RPMI7951 (cell line): ENCODE results near the gene CHI3L1. TPM values are rescaled to one million over a fixed set of nuclear protein-coding genes. Genes with fewer than 3 reads are reported as not detected.

Source experiments
- DNase-seq: peaks from one replicate; pipeline ENCODE4 v3.0.0-alpha.2; 2012; ENCODE audit warnings: low read depth
- total RNA-seq: library from RNA; depleted of rRNA; stranded (reverse); fragments of >200 nt; shearing (Covaris generic); gene quantifications from 2 replicates; pipeline ENCODE4 v1.2.3, GENCODE V29; 2014

The CHI3L1 gene
- total RNA-seq, 1 experiment from 2014 or later = not detected

DNA sequence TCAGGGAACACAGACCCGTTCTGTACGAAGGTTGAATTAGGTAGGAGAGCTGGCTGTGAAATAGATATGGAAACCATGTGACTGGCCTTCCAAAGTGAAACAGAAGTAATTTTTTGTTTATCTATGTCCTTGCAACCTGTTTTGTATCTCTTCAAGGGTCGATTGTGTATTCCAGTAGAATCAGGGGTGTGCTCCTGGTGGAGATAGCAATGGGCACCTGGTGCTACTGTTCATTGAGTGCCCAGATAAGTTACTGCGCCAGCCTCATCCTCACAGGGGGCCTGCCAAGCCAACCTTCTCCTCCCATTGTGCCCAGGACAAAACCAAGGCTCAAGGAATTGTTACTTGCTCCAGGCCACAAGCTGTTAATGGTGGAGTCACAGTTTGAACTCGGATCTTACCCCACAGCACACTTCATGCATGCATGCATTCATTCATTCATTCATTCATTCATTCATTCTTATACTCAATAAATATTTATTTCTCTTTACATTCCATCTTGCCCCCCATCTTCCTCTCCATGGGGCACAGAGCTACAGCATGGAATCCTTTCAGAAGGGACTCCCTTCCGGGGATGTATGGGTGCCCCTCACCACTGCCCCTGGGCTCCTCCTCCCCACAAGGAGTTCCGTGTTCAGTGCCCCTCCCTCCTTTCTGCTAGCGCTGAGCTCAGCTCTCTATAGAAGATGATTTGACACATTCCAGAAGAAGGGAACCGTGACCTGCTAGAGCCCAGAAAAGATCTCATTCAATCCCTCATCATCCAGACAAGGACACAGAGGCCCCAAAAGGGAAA is 34.9 kb downstream of the CHI3L1 start:
- no peak for DNase-seq

GRCh38 chr1:203150511-203151297 is 35.8 kb downstream of the CHI3L1 start:
- no peak for DNase-seq

DNA sequence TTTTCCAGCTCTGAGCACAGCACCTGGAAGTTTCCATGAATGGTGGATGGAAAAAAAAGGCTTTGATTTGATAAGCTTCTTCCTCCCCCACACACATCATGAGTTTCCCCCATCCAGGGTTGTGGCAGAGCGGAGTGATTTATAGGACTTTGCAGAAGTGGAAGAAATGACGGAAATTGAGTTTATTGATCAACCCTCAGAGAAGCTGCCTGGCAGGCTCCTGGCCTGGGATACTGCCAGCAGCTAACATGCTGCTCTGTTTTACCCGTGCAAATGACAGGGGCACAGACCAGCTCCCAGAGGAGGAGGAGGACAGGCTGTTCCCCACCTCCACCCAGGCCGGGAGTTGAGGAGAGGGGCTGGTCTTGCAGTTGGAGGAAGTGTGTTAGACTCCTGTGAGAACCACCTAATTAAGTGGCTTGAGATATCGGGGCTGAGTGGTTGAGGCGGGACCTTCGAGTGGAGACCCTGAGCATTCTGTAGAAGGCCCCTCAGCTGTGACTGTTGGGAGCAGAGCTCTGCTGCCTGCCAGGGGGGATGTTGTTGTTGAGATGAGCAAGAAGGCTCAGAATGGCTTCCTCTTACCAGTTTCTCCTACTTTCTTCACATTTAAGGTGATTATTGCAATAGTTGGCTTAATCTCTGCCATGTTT is 37.2 kb downstream of the CHI3L1 start:
- no peak for DNase-seq

DNA sequence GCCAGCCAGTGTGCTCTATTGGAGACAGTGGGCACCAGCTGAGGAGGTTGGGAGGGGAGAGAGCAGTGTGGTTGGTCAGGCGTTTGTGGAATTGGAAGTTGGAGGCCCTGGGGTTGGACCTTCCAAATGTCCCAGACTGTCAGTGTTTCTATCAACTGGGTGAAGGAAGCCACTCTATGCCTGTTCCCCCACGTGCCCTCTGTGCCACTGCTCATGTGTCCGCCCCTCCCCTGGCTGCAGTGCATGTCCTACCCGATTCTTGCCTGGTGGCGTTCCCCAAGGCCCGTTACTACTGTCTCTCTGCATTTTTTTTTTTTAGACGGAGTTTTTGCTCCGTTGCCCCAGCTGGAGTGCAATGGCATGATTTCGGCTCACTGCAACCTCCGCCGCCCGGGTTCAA is 37.9 kb downstream of the CHI3L1 start:
- DNase-seq = no peak

- DNase-seq = no peak
Measured at GRCh38 chr1:203148127-203148526, 38.4 kb downstream of the CHI3L1 start.

- DNase-seq = peak; percentile 31
Measured at GRCh38 chr1:203147376-203147775, 39.1 kb downstream of the CHI3L1 start.

GRCh38 chr1:203146537-203146936 is 40.0 kb downstream of the CHI3L1 start:
- no peak for DNase-seq

DNA sequence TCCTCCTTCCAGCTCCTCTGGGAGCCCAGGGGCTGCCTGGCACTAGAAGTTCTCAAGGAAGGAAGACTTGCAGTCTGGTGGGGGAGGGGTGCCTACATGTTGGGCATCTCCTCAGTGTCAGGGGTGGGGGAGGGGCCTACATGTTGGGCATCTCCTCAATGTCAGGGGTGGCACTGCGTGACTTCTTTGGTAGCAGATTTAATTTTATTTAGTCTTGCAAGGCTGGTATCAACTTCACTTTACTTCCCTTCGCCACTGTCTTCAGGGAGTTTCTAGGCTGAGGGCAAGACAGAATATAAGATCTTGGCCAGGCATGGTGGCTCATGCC is 40.5 kb downstream of the CHI3L1 start:
- no peak for DNase-seq

DNA sequence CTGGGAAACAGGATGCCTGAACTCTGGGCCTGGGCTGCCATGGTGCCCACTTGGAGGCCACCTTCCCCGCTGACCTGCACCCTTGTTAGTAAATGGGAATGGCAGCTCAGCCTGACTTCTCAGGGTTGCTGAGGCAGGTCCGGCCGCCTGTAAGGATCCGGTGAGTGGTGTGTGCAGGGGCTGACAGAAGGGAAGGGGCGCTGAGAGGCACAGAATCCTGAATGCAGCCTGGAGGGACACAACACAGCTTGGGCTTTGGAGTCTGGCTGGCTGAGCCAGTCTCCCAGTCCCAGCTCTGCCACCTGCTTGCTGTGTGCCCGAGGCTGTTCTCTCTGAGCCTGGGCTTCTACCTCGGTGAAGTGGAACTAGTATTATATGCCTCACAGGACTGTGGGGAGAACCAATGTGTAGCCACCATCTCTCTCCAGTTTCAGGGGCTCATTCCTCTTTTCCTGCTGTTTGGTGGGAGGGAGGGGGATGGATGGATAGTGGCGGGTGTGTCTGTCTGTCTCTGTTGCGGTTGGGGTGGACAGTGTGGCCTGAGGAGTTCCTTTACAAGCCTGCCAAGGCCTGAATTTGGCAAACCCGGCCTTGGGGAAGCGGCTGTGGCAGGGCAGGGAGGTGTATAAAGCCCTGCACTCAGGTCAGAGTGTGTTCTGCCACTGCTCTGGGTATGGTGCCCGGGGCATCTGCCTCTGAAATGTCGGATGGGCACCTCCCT is 41.0 kb downstream of the CHI3L1 start:
- peak; percentile 42 for DNase-seq

DNA sequence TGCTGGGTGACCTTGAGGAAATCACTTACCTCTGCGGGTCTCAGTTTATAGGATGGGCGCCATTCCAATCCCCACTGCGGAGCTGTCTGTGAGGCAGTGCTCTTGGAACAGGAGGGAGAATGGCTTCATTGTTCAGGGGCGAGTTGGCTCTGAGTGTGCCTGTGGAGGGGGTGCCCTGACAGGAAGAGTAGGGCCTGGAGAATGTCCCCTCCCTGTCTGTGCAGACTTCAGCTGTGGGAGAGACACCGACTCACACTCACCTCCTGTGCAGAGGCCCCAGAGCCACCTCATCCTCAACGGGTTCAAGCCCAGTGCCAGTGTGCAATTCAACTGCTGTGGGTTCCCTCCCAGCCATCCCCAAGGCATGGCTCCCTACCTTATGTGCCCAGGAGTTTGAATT is 41.8 kb downstream of the CHI3L1 start:
- peak; percentile 67 for DNase-seq

- DNase-seq = no peak
Measured at GRCh38 chr1:203143641-203144040, 42.9 kb downstream of the CHI3L1 start.

DNA sequence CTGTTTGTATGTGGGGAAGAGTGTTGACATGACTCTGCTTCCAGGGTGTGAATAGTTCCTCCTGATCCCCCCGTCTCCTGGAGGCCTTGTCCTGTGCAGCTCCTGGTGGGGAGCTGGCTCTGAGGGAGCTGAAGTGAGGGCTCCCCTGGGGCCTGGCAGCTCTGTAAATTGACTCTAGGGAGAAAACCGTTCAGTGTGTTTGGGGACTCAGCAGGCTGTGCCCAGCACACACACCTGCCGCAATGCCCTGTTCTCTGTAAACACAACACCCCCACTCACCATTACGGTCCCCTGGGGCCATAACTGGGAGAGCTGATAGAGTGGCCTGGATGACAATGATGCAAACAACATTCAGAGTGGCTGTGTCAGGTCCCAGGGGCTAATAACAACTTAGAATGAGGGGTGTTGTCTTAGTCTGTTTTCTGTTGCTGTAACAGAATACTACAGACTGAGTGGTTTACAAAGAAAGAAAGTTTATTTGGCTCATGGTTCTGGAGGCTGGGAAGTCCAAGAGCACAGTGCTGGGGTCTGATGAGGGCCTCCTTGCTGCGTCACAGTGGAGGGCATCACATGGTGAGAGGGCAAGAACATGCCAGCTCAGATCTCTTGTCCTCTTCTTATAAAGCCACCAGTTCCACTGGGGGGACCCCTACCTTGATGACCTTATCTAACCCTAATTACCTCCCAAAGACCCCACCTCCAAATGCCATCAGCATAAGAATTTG is 43.7 kb downstream of the CHI3L1 start:
- no peak for DNase-seq

DNA sequence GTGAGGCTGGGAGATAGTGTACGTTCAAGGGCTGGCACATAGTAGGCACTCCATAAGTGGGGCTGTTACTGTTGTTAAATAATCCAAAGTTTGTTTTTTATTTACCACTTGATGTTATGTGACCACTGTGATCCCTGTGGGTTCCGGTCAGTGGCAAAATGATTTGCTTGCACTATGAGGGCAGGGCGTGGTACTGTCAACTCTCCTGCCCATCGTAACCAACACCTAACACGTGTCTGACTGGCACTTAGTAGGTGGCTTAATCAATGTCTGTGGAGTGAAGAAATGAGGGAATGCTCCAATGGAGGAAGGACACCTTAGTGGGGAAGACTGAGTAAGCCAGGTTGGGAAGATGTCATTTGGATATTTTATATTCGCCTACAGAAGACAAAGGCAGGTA is 44.4 kb downstream of the CHI3L1 start:
- no peak for DNase-seq

DNA sequence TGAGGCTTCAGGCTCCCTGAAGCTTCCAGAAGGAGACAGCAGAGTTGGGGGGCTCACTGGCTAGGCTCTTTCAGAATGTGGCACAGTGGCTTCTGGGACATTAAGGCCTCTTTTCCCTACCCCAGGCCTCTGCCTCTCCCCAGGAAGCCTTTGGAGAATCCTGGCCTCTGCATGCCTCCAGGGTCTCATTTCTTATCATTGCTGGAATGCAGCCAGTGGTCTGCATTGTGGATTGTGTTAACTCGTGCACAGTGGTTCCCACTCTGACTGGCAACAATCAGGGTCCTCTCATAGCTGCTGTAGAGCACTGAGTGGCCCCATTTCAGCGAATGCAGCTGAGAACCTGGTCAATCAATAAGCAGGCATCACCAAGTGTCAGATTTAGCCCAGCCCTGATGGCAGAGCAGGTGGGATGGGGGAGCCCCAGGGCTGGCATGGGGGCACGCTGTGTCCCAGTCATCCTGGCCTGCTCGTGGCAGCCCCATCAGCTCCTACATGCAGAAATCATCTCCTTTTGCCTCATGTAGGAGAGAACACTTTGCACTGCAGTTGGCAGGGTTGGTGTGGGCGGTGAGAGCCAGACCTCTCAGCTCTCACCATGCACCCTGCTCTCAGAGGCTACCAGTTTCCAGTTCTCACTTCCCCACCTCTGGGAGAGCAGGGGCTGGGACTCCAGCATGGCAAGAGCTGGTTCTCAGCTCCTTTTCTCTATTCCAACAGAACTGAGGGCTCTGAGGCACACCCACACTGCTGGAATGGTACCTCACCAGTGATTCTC is 45.6 kb downstream of the CHI3L1 start:
- no peak for DNase-seq

DNA sequence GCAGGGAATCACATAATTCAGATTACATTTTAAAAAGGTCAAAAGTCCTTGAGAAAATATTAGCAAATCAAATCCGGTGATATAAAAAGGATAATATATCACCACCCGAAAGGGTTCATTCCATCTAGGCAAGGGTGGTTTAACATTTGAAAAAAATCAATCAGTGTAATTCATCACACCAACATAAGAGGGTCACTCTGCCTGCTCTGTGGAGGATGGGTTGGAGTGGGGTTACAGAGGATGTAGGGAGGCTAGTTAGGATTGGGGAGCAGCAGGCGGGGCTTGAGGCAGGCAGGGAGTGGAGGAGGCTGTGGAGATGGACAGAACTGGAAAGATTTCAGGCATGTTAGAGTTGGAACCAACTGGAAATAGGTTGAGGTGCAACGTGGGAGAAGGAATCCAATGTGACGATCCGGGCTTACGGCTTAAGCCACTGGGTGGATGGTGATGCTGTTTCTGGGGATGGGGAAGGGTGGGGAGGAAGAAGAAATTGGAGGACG is 46.5 kb downstream of the CHI3L1 start:
- no peak for DNase-seq

DNA sequence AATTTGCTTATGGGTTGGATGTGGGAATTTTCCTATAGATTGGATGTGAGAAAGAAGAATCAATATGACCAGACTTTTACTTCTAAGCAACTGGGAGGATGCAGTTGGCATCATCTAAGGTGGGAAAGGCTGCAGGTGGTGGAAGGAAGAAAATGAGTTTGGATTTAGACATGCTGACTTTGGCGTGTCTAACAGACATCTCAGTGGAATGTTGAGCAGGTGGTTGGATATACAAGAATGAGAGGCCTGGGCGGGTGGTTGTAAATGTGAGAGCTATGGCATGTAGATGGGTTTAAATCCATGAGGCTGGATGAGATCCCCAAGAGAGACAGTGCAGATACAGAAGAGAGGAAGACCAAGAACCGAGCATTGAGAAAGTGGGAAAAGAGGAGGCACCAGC is 48.4 kb downstream of the CHI3L1 start:
- no peak for DNase-seq

GRCh38 chr1:203137324-203137723 is 49.2 kb downstream of the CHI3L1 start:
- DNase-seq = no peak

DNA sequence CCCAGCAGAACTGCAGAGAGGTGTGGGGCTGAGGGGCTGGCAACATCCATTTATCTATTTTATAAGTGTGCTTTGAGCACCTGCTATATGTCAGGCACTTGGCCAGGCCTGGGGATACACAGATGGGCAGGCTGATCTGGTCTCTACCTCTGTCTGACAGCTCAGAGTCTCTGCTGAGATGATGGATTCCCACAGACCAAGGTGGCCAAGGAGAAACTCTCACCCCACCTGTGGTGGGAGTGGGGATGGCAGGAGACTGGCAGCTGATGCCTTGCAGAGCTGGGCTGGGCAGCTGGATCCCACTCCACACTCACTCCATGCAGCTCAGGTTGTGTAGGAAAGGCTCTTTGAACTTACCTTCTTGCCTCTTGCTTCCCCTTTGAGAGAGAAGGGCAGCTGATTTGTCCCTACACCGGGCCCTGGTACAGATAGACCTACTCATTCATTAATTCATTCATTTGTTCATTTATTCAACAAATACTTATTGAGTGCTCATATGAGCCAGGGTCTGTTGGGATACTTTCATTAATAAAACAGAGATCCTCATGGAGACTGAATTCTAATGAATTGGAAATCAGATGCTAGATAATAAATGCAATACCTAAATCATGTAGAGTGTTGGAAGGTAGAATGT is 50.0 kb downstream of the CHI3L1 start:
- no peak for DNase-seq

GRCh38 chr1:203135636-203136305 is 50.7 kb downstream of the CHI3L1 start:
- peak; percentile 68 for DNase-seq
